Fibroblast of villous mesenchyme (primary cell): ENCODE results near the gene MICA. TPM values are rescaled to one million over a fixed set of nuclear protein-coding genes. Genes with fewer than 3 reads are reported as not detected.
"Not testable (repeated sequence)": the region's sequence is repeated elsewhere in the genome, so short reads cannot be mapped to it uniquely, and the experiment has no call there.

Source experiments
- DNase-seq: peaks from one replicate; pipeline ENCODE4 v3.0.0-alpha.2; 2010; ENCODE audit warnings: low read depth
- H3K4me3 ChIP-seq: 2 replicates; pipeline ENCODE4 v1.5.1; 2011; ENCODE audit warnings: low read depth, mild to moderate bottlenecking, low read length
- CTCF ChIP-seq: IDR thresholded peaks from 2 replicates; pipeline ENCODE4 v1.5.1; 2012; ENCODE audit warnings: low read depth, mild to moderate bottlenecking, low read length; ENCODE audit not compliant: insufficient read depth
- total RNA-seq: library from RNA; depleted of rRNA; stranded (reverse); fragments of >200 nt; gene quantifications from 2 replicates; pipeline ENCODE4 v1.2.3, GENCODE V29; 2012

MICA gene
- total RNA-seq, 1 donor, result 45.3 TPM

GRCh38 chr6:31450751-31451150 lies 47.4 kb downstream of the MICA start:
- no peak for DNase-seq
- TF ChIP-seq CTCF, result no peak
- H3K4me3 ChIP-seq, result no peak overlapping the region

- no peak for DNase-seq
- H3K4me3 ChIP-seq, result no peak overlapping the region
- TF ChIP-seq CTCF, result no peak
Observed at GRCh38 chr6:31452859-31453258, 49.5 kb downstream of the MICA start.

- TF ChIP-seq CTCF, result no peak
- no peak for DNase-seq
- no peak overlapping the region for H3K4me3 ChIP-seq
Observed at GRCh38 chr6:31453259-31453658, 49.9 kb downstream of the MICA start.

- H3K4me3 ChIP-seq, DNase-seq: not testable (repeated sequence)
Observed at GRCh38 chr6:31459864-31460263, 56.5 kb downstream of the MICA start.

GRCh38 chr6:31460361-31461025 lies 57.1 kb downstream of the MICA start:
- DNase-seq, result no peak
- no peak for TF ChIP-seq CTCF
- H3K4me3 ChIP-seq, result no peak overlapping the region

GRCh38 chr6:31462026-31462963 lies 58.9 kb downstream of the MICA start:
- peak; percentile 21 for DNase-seq
- TF ChIP-seq CTCF, result no peak
- peak overlapping the region; percentile 49 for H3K4me3 ChIP-seq
